GM19238 (cell line): ENCODE data around the gene CHAMP1.
"Not testable (repeated sequence)": the region's sequence is repeated elsewhere in the genome, so short reads cannot be mapped to it uniquely, and the experiment has no call there.

Source experiments
- DNase-seq: peaks from one replicate; pipeline ENCODE4 v3.0.0; 2011; ENCODE audit warnings: low spot score; ENCODE audit not compliant: insufficient read length

The CHAMP1 gene

GRCh38 chr13:114299604-114300305, 14.5 kb upstream of the CHAMP1 start:
- DNase-seq, result no peak

DNA sequence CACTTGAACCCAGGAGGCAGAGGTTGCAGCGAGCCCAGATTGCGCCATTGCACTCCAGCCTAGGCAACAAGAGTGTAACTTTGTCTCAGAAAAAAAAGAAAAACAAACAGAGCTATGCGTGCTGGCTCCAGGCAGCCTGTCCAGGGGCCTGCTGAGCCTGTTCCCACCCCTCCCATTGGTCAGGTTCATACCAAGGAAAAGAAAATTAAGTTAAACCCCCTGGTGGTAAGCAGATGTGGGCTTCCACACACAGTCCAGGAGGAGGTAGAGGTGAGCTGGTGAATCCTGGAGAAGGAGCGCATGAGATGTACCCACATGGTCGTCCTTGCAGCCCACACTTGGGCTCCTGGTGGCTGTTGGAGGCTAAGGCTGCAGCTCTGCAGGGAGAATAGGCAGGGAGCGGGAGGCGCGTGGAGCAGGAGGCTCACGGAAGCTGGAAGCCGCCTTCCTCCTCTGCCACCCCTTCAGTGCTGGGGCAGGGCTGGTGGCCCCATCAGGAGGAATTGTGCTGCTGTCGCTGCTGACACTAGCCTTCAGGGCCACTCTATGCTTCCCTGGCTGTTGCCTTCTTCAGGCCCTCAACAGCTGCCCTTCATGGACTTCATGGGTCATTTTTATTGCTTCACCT, 10.5 kb upstream of the CHAMP1 start:
- DNase-seq, result no peak

DNA sequence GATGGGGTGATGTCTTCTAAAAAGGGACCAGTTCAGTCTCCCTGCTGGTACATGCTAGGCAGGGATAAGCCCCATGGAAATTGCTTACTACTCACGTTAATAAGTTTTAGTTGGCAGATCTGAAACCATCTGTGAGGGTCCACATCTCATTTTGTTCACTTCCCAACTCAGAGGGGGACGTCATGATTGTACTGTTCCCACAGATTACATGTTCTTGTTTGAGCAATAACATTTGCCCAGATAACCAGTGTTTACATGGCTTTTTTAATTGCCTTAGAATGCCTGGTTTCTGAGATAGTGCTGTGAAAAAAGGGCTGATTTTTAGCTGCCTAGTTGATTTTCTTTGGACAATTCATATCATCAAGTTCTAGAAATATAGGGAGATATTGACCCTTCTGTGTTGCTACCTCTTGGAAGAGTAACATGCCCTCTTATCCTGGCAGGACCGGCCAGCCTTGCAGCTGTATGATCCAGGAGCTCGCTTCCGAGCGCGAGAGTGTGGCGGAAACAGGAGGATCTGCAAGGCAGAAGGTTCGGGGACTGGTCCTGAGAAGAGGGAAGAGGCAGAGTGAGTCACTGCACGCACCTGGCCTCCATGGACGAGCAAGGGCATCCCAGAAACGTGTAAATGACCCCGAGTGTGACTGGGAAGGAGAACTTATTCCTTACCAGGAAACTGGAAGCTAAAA, 9.8 kb upstream of the CHAMP1 start:
- no peak for DNase-seq

GRCh38 chr13:114309086-114309485, 5.2 kb upstream of the CHAMP1 start:
- no peak for DNase-seq

- no peak for DNase-seq
Observed at GRCh38 chr13:114309806-114310410, 4.4 kb upstream of the CHAMP1 start.

DNA sequence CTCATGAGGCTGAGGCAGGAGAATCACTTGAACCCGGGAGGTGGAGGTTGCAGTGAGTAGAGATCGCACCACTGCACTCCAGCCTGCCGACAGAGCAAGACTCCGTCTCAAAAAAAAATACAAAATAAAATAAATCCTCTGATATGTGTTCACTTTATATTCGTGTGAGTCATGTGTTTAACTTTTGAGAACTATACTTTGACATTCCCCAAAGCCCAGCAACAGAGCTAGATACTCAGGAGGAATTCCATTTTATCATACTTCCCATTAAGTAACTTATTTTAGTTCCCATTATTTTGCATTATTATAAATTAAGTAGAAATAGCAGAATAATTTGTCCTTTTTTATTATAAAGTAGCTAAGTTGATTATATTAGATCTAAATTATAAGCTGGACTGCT, 3.3 kb upstream of the CHAMP1 start:
- no peak for DNase-seq

GRCh38 chr13:114311387-114311786, 2.9 kb upstream of the CHAMP1 start:
- DNase-seq, result no peak

DNA sequence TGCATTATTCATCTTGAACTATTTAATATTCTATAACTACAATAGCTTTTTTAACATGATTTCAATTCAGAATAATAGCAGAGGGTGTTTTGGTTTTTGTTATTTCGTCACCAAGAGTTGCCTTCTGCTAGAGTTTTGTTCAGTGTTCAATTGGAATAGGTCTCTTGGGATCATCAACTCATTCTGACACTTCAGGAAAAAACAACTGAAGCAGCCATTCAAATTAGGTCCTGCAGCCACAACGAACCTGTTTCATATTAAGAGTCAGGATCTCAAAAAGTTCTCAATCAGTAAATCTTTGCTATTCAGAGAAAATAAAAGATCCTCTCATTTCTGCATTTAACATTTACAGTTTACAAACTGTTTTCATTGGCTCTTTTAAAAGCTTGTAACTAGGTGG, 2.4 kb upstream of the CHAMP1 start:
- no peak for DNase-seq

GRCh38 chr13:114313061-114313860, 1.0 kb upstream of the CHAMP1 start:
- no peak for DNase-seq

DNA sequence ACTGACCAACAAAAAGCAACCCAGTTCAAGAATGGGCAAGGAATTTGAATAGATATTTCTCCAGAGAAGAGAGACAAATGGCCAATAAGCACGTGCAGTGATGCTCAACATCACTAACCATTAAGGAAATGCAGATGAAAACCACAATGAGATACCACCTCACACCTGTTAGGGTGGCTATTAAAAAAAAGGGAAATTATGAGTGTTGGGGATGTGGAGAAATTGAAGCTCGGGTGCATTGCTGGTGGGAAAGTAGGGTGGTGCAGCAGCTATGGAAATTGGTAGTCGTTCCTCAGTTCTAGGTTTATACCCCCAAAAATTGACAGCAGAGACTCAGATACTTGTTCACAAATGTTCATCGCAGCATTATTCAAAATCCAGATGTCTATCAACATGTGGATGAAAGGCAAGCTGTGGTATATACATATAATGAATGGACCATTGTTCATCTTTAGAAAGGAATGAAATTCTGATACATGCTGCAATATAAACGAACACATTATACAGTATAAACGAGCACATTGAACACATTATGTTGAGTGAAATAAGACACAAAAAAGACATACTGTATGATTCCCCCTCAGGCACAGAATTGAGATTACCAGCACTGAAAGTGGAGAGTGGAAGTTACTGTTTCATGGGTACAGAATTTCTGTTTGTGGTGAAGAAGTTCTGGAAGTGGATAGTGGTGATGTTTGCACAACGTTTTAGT, 927 bp downstream of the CHAMP1 start:
- no peak for DNase-seq

- no peak for DNase-seq
Observed at GRCh38 chr13:114318624-114319023, 4.3 kb downstream of the CHAMP1 start.

GRCh38 chr13:114319441-114319913, 5.2 kb downstream of the CHAMP1 start:
- no peak for DNase-seq

DNA sequence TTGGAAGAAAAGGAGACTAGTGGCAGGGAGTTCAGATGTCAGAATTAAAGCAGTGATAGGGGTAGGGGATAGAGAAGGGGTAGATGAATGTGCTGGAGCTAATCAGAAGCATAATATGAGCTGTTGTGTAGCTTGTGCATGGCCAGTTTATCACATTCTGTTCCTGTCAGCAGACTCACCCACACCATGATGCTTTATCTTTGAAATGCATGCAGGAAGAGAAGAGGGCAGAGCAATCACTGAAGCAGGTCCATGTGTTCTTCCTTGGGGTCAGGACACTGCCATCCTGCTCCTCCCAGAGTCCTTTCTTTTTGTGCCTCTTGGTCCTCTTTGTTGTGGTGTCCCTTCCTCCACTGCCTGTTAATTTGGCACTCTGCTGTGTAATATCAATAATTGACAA, 5.8 kb downstream of the CHAMP1 start:
- DNase-seq, result no peak

DNA sequence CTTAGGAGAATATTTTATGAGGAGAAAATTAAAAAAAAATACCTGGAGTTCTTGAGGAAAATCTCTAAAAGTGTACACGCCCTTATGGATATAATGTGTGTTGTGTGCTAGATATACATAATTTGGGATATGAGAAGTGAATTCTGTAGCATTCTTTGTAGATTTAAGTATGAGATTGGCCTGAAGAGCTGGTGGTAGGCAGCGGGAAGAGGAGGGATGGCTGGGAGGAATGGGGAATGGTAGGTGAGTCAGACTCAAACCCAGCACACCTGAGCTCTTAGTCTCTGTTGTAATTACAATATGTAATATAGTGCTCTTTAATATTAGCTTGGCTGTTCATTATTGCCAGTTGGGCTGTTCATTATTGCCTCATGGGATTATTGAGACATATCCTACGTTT, 7.0 kb downstream of the CHAMP1 start:
- no peak for DNase-seq

DNA sequence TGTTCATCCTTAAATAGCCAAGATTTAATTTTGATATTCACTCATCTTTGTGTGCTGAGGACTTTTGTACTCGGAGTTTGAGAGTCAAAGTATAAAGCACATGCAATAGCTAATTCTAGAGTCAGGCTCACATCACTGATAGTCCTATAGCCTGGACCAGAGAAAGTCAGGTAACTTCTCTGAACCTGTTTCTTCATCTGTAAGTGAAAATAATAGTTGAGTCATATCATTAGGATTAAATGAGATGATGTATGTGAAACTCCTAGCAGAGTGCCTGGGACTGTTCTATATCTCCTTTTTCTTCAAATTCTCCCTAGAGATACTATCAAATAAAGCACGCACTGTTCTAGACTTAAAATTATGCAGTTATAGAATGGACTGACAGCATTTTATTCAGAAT, 9.0 kb downstream of the CHAMP1 start:
- DNase-seq, result no peak

DNA sequence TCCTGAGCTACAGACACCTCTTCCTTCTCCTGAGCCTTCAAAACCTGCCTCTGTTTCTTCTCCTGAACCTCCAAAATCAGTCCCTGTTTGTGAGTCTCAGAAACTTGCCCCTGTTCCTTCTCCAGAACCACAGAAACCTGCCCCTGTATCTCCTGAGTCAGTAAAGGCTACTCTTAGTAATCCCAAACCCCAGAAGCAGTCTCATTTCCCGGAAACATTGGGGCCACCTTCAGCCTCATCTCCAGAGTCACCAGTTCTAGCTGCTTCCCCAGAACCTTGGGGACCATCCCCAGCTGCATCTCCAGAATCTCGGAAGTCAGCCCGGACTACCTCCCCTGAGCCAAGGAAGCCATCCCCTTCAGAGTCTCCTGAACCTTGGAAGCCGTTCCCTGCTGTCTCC, 10.0 kb downstream of the CHAMP1 start:
- DNase-seq, result no peak

- DNase-seq, result no peak
Observed at GRCh38 chr13:114325729-114326128, 11.4 kb downstream of the CHAMP1 start.

DNA sequence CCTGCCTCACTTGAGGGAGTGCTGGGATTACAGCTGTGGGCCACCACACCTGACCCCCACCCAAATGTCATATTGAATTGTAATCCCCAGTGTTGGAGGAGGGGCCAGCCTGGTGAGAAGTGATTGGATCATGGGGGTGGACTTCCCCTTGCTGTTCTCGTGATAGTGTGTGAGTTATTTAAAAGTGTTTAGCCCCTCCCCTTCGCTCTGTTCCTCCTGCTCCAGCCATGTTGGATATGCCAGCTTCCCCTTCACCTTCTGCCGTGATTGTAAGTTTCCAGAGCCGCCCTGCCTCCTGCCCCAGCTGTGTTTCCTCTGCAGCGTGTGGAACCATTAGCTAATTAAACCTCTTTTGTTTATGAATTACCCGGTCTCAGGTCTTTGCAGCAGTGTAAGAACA, 13.7 kb downstream of the CHAMP1 start:
- no peak for DNase-seq

DNA sequence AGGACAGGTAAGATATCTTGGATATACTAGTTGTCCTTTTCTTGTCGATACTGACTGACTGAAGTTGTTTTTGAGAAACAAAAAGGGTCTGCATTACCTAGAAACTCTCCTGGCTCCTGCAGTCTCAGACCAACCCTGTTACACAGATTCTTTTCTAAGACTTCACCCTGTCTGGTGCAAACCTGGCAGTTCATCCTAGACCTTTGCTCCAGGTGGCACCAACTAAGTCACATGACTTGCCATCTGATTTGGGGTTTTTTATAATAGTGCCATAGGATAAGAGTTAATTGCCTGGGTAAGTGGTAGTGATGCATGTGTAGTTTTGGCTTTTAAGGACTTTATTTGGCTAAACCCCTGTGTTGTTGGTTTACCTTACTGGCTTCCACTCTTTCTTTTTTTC, 14.3 kb downstream of the CHAMP1 start:
- no peak for DNase-seq

- no peak for DNase-seq
Observed at GRCh38 chr13:114330086-114330485, 15.8 kb downstream of the CHAMP1 start.

DNA sequence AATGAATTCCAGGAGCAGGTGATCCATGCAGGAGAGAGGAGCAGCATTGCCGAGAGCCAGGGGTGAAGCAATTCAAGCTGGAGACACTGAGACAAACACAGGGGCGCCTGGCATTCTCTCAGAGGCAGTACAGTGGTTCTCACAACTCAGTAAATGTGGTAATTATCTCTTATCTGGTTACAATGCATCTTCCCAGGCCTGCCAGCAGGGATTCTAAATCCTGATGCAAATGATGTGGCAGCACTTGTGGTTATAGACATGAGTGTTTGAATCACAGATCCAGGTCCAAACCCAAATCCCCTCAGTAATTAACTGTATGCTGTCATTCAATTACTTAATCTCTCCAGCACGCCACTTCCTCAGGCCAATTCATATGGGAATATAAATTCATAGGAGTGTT, 19.6 kb downstream of the CHAMP1 start:
- DNase-seq, result not testable (repeated sequence)
